Activated CD4-positive, alpha-beta T cell treated with anti-CD3 and anti-CD28 coated beads for 1 hour (primary cell): ENCODE measurements around the gene AGGF1.
"Not testable (repeated sequence)": the region's sequence is repeated elsewhere in the genome, so short reads cannot be mapped to it uniquely, and the experiment has no call there.

Experiments
- DNase-seq: peaks from one replicate; pipeline ENCODE4 v3.0.0-alpha.2; 2020

AGGF1 gene

GRCh38 chr5:77087484-77088261, 57.5 kb downstream of the AGGF1 start:
- DNase-seq, result no peak

- no peak for DNase-seq
These were observed 65.0 kb downstream of the AGGF1 start for GRCh38 chr5:77095189-77095588.

- no peak for DNase-seq
These were observed 71.1 kb downstream of the AGGF1 start for GRCh38 chr5:77101298-77101697.

GRCh38 chr5:77102549-77102948, 72.3 kb downstream of the AGGF1 start:
- no peak for DNase-seq

GRCh38 chr5:77103457-77103856, 73.3 kb downstream of the AGGF1 start:
- no peak for DNase-seq

- no peak for DNase-seq
These were observed 74.6 kb downstream of the AGGF1 start for GRCh38 chr5:77104813-77105212.

GRCh38 chr5:77107035-77107434, 76.8 kb downstream of the AGGF1 start:
- not testable (repeated sequence) for DNase-seq
